MCF 10A (cell line): ENCODE measurements around the gene CACNA1B. TPM values are rescaled to one million over a fixed set of nuclear protein-coding genes. Genes with fewer than 3 reads are reported as not detected.
A peak's percentile ranks its signal among the peaks of the same experiment; 100 is the strongest.

Experiments
- BruUV-seq: library from RNA; stranded (reverse); fragments of 400-500 nt; replicated peaks from 2 replicates; lab custom pipeline; 2021; lab: Mats Ljungman, UMichigan
- CTCF ChIA-PET: fragments of 300-600 bp; sonication (Branson Sonifier 250); formaldehyde crosslinking; extraction: SDS; loops from one replicate; lab custom pipeline; 2021; ENCODE audit warnings: antibody characterized with exemption, inconsistent platforms; lab: Yijun Ruan, JAX
- POLR2A ChIA-PET: fragments of 300-600, 350-650 bp; sonication (Branson Sonifier 250); formaldehyde crosslinking; extraction: SDS; loops from one replicate; lab custom pipeline; 2020; ENCODE audit warnings: antibody characterized with exemption, inconsistent platforms; lab: Yijun Ruan, JAX
- DNase-seq: peaks from one replicate; pipeline ENCODE4 v3.0.0-alpha.2; 2018; ENCODE audit not compliant: unreplicated experiment
- H3K27ac Mint-ChIP-seq: one replicate; pipeline ENCODE4 v1.8.0; 2022; ENCODE audit warnings: mild to moderate bottlenecking, low read depth, mixed read lengths; ENCODE audit not compliant: unreplicated experiment
- H3K27me3 Mint-ChIP-seq: one replicate; pipeline ENCODE4 v1.8.0; 2022; ENCODE audit warnings: mixed read lengths; ENCODE audit not compliant: insufficient read depth, unreplicated experiment
- H3K36me3 Mint-ChIP-seq: one replicate; pipeline ENCODE4 v1.8.0; 2022; ENCODE audit warnings: mild to moderate bottlenecking, moderate library complexity, mixed read lengths; ENCODE audit not compliant: insufficient read depth, unreplicated experiment
- H3K4me1 Mint-ChIP-seq: one replicate; pipeline ENCODE4 v1.8.0; 2022; ENCODE audit warnings: mixed read lengths; ENCODE audit not compliant: insufficient read depth, unreplicated experiment
- H3K4me3 Mint-ChIP-seq: one replicate; pipeline ENCODE4 v1.8.0; 2022; ENCODE audit warnings: mild to moderate bottlenecking, moderate library complexity, mixed read lengths; ENCODE audit not compliant: unreplicated experiment
- H3K9me3 Mint-ChIP-seq: one replicate; pipeline ENCODE4 v1.8.0; 2022; ENCODE audit warnings: mixed read lengths; ENCODE audit not compliant: unreplicated experiment
- intact Hi-C: fragments of 100-400 bp; cut with micrococcal nuclease; formaldehyde crosslinking; loops from 2 replicates; pipeline ENCODE4 v1.14.1; 2022
- total RNA-seq: library from RNA; stranded (reverse); gene quantifications from 2 replicates; pipeline ENCODE4 v1.2.3, GENCODE V29; 2022
- TF ChIP-seq, protein P1 (sequence below): fragments of 200-600 bp; IDR thresholded peaks from one replicate; pipeline ENCODE4 v1.8.0; 2022; ENCODE audit warnings: antibody characterized with exemption, mild to moderate bottlenecking; ENCODE audit not compliant: unreplicated experiment

CACNA1B gene
- total RNA-seq, 1 experiment from 2014 or later: not detected

DNA sequence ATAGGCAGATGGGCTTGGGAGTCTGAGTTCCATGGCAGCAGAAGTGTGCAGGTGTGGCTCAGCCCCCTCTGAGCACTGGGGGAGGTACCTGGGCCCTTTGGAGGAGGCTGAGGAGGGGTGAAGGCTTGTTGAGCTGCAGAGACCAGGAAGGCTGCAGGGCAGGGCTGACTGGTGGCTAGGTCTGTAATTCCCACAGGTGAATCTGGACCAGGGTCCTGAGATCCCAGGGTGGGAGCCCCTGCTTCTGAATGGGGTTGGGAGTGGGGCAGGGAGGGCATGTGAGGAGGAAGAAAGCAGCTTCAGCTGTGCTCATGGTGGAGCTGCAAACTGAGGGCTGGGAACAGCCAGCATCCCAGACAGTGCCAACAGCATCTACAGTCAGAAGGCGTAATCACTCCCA lies 111.1 kb downstream of the CACNA1B start:
- no TSS peak for BruUV-seq
- Mint-ChIP-seq H3K27me3 (peaks cover 37% of the 10 kb centered on the region), H3K4me1 (no peaks in the 10 kb centered on the region), H3K36me3 (no peaks in the 10 kb centered on the region), H3K9me3 (peaks cover 4% of the 10 kb centered on the region), H3K27ac (no peak overlapping the region), H3K4me3 (no peak overlapping the region)
- ChIA-PET CTCF (no interaction called here), POLR2A (no interaction called here)
- TF ChIP-seq, protein P1, sequence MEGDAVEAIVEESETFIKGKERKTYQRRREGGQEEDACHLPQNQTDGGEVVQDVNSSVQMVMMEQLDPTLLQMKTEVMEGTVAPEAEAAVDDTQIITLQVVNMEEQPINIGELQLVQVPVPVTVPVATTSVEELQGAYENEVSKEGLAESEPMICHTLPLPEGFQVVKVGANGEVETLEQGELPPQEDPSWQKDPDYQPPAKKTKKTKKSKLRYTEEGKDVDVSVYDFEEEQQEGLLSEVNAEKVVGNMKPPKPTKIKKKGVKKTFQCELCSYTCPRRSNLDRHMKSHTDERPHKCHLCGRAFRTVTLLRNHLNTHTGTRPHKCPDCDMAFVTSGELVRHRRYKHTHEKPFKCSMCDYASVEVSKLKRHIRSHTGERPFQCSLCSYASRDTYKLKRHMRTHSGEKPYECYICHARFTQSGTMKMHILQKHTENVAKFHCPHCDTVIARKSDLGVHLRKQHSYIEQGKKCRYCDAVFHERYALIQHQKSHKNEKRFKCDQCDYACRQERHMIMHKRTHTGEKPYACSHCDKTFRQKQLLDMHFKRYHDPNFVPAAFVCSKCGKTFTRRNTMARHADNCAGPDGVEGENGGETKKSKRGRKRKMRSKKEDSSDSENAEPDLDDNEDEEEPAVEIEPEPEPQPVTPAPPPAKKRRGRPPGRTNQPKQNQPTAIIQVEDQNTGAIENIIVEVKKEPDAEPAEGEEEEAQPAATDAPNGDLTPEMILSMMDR: no peak
- no peak for DNase-seq
- intact Hi-C loops: no loop called here

DNA sequence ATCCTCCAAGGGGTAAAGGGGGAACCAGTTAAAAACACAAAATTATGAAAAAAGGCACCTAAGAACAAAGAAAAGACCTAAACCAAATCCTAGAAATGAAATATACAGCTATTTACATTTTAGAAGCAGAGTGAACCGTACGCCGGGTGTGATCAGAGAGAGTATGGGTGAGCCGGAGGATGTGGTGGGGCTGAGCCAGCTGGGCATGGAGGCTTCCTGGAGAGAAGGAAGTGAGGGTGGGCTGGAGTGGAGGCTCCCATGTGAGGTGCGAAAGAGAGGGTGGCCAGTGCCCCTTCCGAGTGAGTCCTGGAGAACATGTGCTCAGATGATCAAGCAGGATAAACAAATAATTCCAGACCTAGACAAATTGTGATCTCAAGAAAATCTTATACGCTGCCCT lies 111.6 kb downstream of the CACNA1B start:
- DNase-seq: no peak
- H3K4me3 Mint-ChIP-seq: no peak overlapping the region
- no peaks in the 10 kb centered on the region for H3K4me1 Mint-ChIP-seq
- no TSS peak for BruUV-seq
- H3K9me3 Mint-ChIP-seq: peaks cover 4% of the 10 kb centered on the region
- H3K27ac Mint-ChIP-seq: no peak overlapping the region
- peaks cover 42% of the 10 kb centered on the region for H3K27me3 Mint-ChIP-seq
- intact Hi-C loops: no loop called here
- ChIA-PET POLR2A (no interaction called here), CTCF (no interaction called here)
- H3K36me3 Mint-ChIP-seq: no peaks in the 10 kb centered on the region
- TF ChIP-seq, protein P1: no peak

DNA sequence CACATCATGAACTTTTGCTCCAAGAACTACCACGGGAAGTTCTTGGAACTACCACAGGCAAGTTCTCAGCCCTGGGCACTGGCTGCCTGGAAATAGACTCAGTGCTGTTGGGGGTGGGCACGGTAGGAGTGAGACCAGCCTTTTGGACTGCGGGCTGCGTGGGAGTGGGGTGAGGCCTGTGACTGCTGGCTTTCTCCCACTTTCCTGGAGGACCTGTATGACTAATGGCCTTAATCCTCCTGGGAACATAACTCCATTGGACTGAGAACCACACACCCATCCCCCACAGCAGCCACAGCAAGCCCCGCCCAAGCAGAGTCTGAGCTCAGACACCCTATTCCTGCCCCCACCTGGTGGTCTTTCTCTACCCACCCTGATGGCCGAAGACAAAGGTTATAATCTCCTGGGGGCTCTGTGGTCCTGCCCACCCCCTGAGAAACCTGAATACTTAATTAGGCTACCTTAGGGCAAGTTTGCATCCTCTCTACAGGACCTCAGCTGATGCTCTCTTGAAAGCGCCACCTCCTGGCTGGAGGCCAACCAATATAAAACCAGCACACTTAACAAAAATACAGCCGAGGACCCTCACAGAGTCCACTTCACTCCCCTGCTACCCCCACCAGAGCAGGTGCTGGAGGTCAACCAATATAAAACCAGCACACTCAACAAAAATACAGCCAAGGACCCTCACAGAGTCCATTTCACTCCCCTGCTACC lies 112.6 kb downstream of the CACNA1B start:
- peak; percentile 53 for DNase-seq

DNA sequence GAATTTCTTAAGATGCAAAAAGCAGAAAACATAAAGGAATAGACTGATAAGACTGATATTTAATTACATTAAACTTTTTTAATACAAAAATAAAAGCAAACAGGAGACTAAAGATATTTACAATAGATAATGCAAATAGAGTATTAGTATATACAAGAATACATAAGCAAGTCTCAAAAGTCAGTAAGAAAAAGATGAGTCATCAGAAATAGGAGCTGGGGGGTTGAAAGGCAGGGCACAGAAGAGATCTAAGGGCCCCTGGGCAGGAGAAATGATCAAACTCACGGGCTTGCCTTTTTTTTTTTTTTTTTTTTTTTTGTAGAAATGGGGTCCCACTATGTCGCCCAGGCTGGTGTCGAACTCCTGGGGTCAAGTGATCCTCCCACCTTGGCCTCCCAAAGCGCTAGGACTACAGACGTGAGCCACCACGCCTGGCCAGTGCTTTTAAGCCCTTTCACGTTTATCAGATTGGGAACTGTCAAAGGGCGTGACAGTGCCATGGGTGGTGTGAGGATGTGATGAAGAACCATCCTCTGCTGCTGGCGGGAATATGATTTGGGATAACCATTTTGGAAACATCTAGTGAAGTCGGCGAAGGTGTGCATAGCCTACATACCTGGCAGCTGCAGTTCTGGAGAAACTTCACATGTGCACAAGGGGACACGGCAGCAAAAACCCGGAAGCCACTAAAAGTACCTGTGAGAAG lies 126.1 kb downstream of the CACNA1B start:
- no peaks in the 10 kb centered on the region for H3K4me1 Mint-ChIP-seq
- TF ChIP-seq, protein P1: no peak
- intact Hi-C loops: no loop called here
- no peaks in the 10 kb centered on the region for H3K36me3 Mint-ChIP-seq
- no peak for DNase-seq
- no peaks in the 10 kb centered on the region for H3K9me3 Mint-ChIP-seq
- peaks cover 56% of the 10 kb centered on the region for H3K27me3 Mint-ChIP-seq
- ChIA-PET POLR2A (no interaction called here), CTCF (interaction anchor here (0.7 kb wide), 1 partner anchor 69 kb away, joined by 3 read pairs; no protein-coding TSS in a partner anchor)
- H3K27ac Mint-ChIP-seq: no peak overlapping the region
- no peak overlapping the region for H3K4me3 Mint-ChIP-seq
- no TSS peak for BruUV-seq

More for the DNA sequence above, 112.6 kb downstream of the CACNA1B start:
- H3K36me3 Mint-ChIP-seq: no peaks in the 10 kb centered on the region
- ChIA-PET CTCF (no interaction called here), POLR2A (interaction anchor here (0.7 kb wide), 1 partner anchor 192 kb away, joined by 3 read pairs; no protein-coding TSS in a partner anchor)
- peaks cover 4% of the 10 kb centered on the region for H3K9me3 Mint-ChIP-seq
- TF ChIP-seq, protein P1: no peak
- H3K4me1 Mint-ChIP-seq: no peaks in the 10 kb centered on the region
- no TSS peak for BruUV-seq
- H3K27ac Mint-ChIP-seq: no peak overlapping the region
- no peak overlapping the region for H3K4me3 Mint-ChIP-seq
- intact Hi-C loops: no loop called here
- peaks cover 52% of the 10 kb centered on the region for H3K27me3 Mint-ChIP-seq
